Fibroblast of villous mesenchyme (primary cell): ENCODE data around the gene PNLIP. TPM values are rescaled to one million over a fixed set of nuclear protein-coding genes. Genes with fewer than 3 reads are reported as not detected.
A peak's percentile ranks its signal among the peaks of the same experiment; 100 is the strongest.

Source experiments
- DNase-seq: peaks from one replicate; pipeline ENCODE4 v3.0.0-alpha.2; 2010; ENCODE audit warnings: low read depth
- H3K4me3 ChIP-seq: 2 replicates; pipeline ENCODE4 v1.5.1; 2011; ENCODE audit warnings: low read depth, mild to moderate bottlenecking, low read length
- total RNA-seq: library from RNA; depleted of rRNA; stranded (reverse); fragments of >200 nt; gene quantifications from 2 replicates; pipeline ENCODE4 v1.2.3, GENCODE V29; 2012
- TF ChIP-seq, protein P1 (sequence below): IDR thresholded peaks from 2 replicates; pipeline ENCODE4 v1.5.1; 2012; ENCODE audit warnings: low read depth, mild to moderate bottlenecking, low read length; ENCODE audit not compliant: insufficient read depth

Gene PNLIP
- total RNA-seq, 1 donor = not detected

DNA sequence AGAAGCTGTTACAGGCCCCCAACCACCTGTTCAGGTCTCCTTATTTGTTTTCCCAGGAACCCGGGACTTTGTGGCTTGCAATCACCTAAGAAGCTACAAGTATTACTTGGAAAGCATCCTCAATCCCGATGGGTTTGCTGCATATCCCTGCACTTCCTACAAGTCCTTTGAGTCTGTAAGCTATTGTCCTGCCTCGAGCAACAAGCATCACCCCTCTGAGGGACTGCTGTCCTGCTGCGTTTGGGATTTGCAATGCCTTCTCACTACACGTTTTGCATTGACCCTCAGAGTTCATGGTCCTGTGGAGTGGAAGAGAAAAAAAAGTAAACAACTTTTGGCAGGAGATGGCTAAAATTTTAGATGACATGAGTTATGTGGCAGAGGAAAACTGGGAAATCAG is 54.3 kb downstream of the PNLIP start:
- DNase-seq = no peak
- H3K4me3 ChIP-seq = no peak overlapping the region
- TF ChIP-seq, protein P1, sequence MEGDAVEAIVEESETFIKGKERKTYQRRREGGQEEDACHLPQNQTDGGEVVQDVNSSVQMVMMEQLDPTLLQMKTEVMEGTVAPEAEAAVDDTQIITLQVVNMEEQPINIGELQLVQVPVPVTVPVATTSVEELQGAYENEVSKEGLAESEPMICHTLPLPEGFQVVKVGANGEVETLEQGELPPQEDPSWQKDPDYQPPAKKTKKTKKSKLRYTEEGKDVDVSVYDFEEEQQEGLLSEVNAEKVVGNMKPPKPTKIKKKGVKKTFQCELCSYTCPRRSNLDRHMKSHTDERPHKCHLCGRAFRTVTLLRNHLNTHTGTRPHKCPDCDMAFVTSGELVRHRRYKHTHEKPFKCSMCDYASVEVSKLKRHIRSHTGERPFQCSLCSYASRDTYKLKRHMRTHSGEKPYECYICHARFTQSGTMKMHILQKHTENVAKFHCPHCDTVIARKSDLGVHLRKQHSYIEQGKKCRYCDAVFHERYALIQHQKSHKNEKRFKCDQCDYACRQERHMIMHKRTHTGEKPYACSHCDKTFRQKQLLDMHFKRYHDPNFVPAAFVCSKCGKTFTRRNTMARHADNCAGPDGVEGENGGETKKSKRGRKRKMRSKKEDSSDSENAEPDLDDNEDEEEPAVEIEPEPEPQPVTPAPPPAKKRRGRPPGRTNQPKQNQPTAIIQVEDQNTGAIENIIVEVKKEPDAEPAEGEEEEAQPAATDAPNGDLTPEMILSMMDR = no peak

DNA sequence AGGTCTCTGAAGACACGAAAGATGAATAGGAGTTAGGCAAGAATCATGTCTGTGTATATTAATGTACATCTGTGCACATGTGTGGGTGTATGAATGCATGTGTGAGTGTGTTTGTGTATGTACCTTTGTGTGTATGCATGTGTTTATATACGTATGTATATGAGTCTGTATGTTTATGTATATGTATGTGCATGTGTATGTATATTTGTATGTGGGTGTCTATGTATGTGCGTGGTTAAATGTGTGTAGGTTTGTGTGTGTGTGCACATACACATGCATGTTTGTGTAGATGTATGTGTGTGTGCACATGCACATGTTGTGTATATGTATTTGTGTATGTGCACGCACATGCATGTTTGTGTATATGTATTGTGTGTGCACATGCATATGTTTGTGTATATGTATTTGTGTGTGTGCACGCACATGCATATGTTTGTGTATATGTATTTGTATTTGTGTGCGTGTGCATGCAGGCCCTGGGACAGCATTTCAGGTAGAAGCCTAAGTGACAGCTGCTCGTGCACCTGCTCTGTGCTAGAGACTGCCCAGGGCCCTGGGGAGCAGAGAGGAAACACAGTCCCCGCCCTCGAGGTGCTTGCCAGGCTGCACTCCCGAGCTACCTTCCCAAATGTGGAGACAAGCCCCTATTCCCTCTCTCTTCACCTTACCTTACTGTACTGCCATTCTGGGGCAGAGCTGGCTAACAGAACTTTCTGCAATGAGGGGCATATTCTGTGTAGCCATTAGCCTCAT is 57.1 kb downstream of the PNLIP start:
- TF ChIP-seq, protein P1 = no peak
- DNase-seq = no peak
- H3K4me3 ChIP-seq = no peak overlapping the region

DNA sequence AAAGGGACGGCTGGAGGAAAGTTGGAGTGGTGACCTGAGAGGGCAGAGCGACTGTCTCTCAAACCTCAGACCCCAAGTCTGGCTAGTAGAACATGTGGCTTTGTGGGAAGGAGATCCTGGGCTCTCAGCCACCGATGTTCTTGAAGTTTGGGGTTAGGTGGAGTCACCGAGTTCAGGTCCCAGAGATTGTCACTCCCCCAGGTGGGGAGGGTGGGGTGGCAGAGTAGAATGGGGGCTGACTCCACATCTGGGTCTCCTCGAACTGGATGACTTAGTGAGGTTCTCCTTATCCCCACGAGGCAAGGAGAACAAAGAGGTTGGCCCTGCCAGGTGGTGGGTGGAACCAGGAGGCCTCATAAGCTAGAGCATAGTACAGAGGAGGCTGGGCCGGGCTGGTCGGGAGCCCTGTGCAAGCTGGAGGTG is 60.3 kb downstream of the PNLIP start:
- TF ChIP-seq, protein P1 = no peak
- no peak for DNase-seq
- H3K4me3 ChIP-seq = no peak overlapping the region

DNA sequence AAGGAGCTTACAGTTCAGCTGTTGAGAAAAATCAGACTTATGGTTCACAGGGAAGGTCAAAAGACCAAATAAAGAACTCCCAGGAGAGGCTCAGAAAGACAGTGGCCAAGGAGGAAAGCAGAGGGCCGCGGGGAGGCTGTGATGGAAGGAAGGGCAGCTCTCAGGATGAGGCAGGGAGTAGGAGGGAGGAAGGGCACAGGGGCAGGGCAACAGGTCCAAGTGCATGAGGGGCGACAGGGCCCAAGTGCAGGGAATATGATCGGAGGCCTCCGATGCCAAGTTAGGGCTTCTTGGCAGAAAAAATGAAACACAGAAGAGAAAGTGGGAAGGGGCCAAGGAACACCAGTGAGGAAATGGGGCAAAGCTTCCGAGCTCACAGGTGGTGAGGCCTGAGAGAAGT is 61.6 kb downstream of the PNLIP start:
- no peak for DNase-seq
- H3K4me3 ChIP-seq = no peak overlapping the region
- TF ChIP-seq, protein P1 = no peak

DNA sequence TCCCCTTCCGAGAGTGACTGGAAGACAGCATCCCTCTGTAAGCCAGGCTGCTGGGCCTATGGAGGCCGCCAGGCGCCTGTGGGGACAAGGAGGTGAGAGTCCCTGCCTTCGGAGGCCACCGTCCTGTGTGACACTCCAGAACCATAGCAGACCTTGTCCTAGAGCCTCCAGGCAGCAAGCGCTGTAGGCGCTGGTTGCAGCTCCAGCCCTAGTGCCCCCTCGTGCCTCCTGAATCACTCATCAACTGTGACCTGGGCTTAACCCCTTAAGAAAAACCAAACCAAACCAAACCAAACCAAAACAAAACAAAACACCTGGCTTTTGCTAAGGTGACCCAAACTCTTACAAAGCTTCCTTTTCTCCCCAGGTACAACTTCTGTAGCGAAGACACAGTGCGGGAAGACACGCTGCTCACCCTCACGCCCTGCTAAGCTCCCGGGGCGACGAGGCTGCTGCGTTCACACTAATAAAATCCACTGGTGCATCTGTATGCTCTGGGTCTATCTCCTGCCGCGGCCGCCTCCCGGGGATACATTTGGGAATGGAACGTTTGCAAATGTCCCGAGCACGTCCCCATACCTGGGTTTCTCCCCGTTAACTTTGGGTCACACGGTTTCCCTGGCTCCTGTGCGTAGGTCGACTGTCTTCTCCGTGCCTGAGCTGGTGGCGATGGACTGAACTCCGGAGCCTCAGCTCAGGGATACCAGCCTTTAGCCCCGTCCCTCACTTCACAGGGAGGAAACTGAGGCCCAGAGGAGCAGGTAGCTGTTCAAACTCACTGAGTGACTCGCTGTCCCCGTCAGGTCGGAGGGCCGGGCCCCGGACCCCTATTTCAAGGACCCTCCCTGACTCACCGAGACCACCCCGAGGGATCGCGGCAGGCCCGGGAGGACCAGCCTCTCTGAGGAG is 63.2 kb downstream of the PNLIP start:
- TF ChIP-seq, protein P1 = no peak
- H3K4me3 ChIP-seq = peak overlapping the region; percentile 15
- DNase-seq = no peak

DNA sequence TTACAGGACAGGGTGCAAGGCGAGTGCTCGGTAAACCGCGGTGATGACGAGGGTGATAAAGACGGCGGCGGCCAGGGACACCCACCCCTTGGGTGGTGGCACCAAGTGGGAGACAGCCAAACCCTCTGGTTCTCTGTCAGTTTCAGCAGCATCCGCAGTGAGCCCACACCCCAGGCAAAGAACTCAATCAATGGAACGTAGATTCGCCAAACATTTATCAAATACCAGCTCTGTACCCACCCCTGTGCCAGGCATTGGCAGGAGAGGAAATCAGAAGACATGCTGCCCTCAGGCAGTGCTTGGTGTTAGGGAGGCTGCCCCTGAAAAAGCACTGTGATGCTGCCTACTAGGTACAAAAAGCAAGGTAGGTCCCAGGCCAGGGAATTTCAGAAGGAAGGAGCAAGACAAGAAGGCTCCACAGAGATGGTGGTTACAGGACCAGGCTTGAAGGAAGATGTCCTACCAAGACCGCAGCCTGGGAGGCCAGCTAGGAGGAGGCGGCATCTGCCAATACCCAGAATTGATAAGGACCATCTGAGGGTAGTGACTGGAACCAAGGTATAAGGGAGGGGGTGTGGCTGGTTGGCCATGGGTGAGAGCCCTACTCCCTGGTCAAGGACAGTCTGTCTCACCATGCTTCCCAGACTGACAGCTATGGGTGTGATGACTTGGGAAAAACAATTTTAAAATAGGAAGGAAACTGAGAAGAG is 64.9 kb downstream of the PNLIP start:
- no peak for DNase-seq
- no peak overlapping the region for H3K4me3 ChIP-seq
- TF ChIP-seq, protein P1 = no peak
